Activated naive CD8-positive, alpha-beta T cell treated with anti-CD3 and anti-CD28 coated beads for 36 hours (primary cell): Measurements from ENCODE around the gene TSTD1. TPM values are rescaled to one million over a fixed set of nuclear protein-coding genes. Genes with fewer than 3 reads are reported as not detected.

ENCODE experiments used
- total RNA-seq, 2 experiments: library from RNA; stranded (reverse); gene quantifications; one replicate each; pipeline ENCODE4 v1.2.3, GENCODE V29; 2021

The TSTD1 gene
- total RNA-seq, 2 experiments from 2014 or later, result 44.8 to 45.7 TPM

Other genes with a start within 250 kb of the TSTD1 start
- gene LY9, start 242.8 kb downstream of the TSTD1 start, total RNA-seq, result 10 to 100 TPM; 28.3 to 29.0 TPM
- gene CD244, start 176.1 kb downstream of the TSTD1 start, total RNA-seq, result under 1 TPM; 0.28 to 0.37 TPM
- not detected for gene ITLN1, start 153.8 kb downstream of the TSTD1 start, total RNA-seq
- not detected for gene ITLN2, start 84.2 kb downstream of the TSTD1 start, total RNA-seq
- gene F11R, start 17.8 kb downstream of the TSTD1 start, total RNA-seq, result 10 to 100 TPM; 12.8 to 13.4 TPM
- 10 to 100 TPM; 57.0 to 62.0 TPM for gene USF1, start 7.0 kb upstream of the TSTD1 start, total RNA-seq
- gene ARHGAP30, start 30.9 kb upstream of the TSTD1 start, total RNA-seq, result 100 to 1,000 TPM; 146 to 157 TPM
- under 1 TPM; 0.12 to 0.16 TPM for gene NECTIN4, start 50.6 kb upstream of the TSTD1 start, total RNA-seq
- gene KLHDC9, start 59.4 kb upstream of the TSTD1 start, total RNA-seq, result under 1 TPM; 0.33 to 0.46 TPM
- gene PFDN2, start 79.1 kb upstream of the TSTD1 start, total RNA-seq, result 100 to 1,000 TPM; 141 to 148 TPM
- gene NIT1, start 79.1 kb upstream of the TSTD1 start, total RNA-seq, result 10 to 100 TPM; 34.3 to 39.3 TPM
- gene DEDD, start 93.7 kb upstream of the TSTD1 start, total RNA-seq, result 10 to 100 TPM; 37.4 to 38.7 TPM
- gene UFC1, start 115.0 kb upstream of the TSTD1 start, total RNA-seq, result 10 to 100 TPM; 89.9 to 92.8 TPM
- gene USP21, start 120.5 kb upstream of the TSTD1 start, total RNA-seq, result 10 to 100 TPM; 24.2 to 25.4 TPM
- gene PPOX, start 127.5 kb upstream of the TSTD1 start, total RNA-seq, result 10 to 100 TPM; 20.1 to 20.8 TPM
- gene B4GALT3, start 138.5 kb upstream of the TSTD1 start, total RNA-seq, result 10 to 100 TPM; 49.5 to 53.9 TPM
- gene ADAMTS4, start 160.1 kb upstream of the TSTD1 start, total RNA-seq, result 1 to 10 TPM; 2.5 to 3.8 TPM
- gene NDUFS2, start 163.4 kb upstream of the TSTD1 start, total RNA-seq, result 10 to 100 TPM; 87.7 to 95.8 TPM
- 1 to 10 TPM; 1.2 to 3.0 TPM for gene FCER1G, start 176.3 kb upstream of the TSTD1 start, total RNA-seq
- not detected for gene APOA2, start 184.7 kb upstream of the TSTD1 start, total RNA-seq
- 10 to 100 TPM; 26.3 to 26.4 TPM for gene TOMM40L, start 187.1 kb upstream of the TSTD1 start, total RNA-seq
- not detected for gene NR1I3, start 199.2 kb upstream of the TSTD1 start, total RNA-seq
- gene PCP4L1, start 219.8 kb upstream of the TSTD1 start, total RNA-seq, result under 1 TPM; 0.39 to 0.80 TPM